MG63 (cell line): ENCODE data around the gene SELENOF. TPM values are rescaled to one million over a fixed set of nuclear protein-coding genes. Genes with fewer than 3 reads are reported as not detected.
"Not testable (repeated sequence)": the region's sequence is repeated elsewhere in the genome, so short reads cannot be mapped to it uniquely, and the experiment has no call there.

Source experiments
- DNase-seq: peaks from one replicate; pipeline ENCODE4 v3.0.0-alpha.2; 2020
- H3K27me3 ChIP-seq: fragments of 250-450 bp; sonication (Bioruptor Pico); 2 replicates; pipeline ENCODE4 v1.5.1; 2020; ENCODE audit warnings: mild to moderate bottlenecking, moderate library complexity
- H3K36me3 ChIP-seq: fragments of 250-450 bp; sonication (Bioruptor Pico); 2 replicates; pipeline ENCODE4 v1.5.1; 2020; ENCODE audit warnings: mild to moderate bottlenecking, moderate library complexity
- H3K4me3 ChIP-seq: fragments of 250-450 bp; sonication (Bioruptor Pico); 2 replicates; pipeline ENCODE4 v1.5.1; 2020; ENCODE audit warnings: mild to moderate bottlenecking, moderate library complexity
- H3K9me3 ChIP-seq: fragments of 250-450 bp; sonication (Bioruptor Pico); 2 replicates; pipeline ENCODE4 v1.5.1; 2020; ENCODE audit warnings: mild to moderate bottlenecking, moderate library complexity
- total RNA-seq: library from RNA; depleted of rRNA; stranded (reverse); fragments of >200 nt; shearing (Covaris generic); gene quantifications from 2 replicates; pipeline ENCODE4 v1.2.3, GENCODE V29; 2014; ENCODE audit warnings: low replicate concordance

The SELENOF gene
- total RNA-seq, 1 experiment from 2014 or later, result 203 TPM

- H3K9me3 ChIP-seq, result no peaks in the 10 kb centered on the region; the same call in 1 of the 2 replicates
- no peaks in the 10 kb centered on the region for H3K27me3 ChIP-seq
- no peaks in the 10 kb centered on the region for H3K36me3 ChIP-seq
- no peak overlapping the region for H3K4me3 ChIP-seq
- no peak for DNase-seq
Measured at GRCh38 chr1:86928819-86929218, 14.9 kb upstream of the SELENOF start.

GRCh38 chr1:86926883-86927282, 13.0 kb upstream of the SELENOF start:
- no peaks in the 10 kb centered on the region for H3K27me3 ChIP-seq
- no peak for DNase-seq
- peaks cover 9% of the 10 kb centered on the region for H3K9me3 ChIP-seq
- H3K4me3 ChIP-seq, result no peak overlapping the region
- peaks cover 2% of the 10 kb centered on the region; the same call in 1 of the 2 replicates for H3K36me3 ChIP-seq

GRCh38 chr1:86925742-86926141, 11.8 kb upstream of the SELENOF start:
- Histone ChIP-seq H3K36me3 (peaks cover 2% of the 10 kb centered on the region; the same call in 1 of the 2 replicates), H3K9me3 (peaks cover 14% of the 10 kb centered on the region)

DNA sequence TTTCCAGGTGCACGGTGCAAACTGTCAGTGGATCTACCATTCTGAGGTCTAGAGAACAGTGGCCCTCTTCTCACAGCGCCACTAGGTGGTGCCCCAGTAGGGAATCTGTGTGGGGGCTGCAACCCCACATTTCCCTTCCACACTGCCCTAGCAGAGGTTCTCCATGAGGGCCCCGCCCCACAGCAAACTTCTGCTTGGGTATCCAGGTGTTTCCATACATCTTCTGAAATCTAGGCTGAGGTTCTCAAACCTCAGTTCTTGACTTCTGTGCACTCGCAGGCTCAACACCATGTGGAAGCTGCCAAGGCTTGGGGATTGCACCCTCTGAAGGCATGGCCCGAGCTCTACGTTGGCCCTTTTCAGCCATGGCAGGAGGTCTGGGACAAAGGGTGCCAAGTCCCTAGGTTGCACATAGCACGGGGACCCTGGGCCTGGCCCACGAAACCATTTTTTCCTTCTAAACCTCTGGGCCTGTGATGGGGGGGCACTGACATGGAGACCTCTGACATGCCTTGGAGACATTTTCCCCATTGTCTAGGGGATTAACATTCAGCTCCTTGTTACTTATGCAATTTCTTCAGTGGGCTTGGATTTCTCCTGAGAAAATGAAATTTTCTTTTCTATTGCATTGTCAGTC, 10.5 kb upstream of the SELENOF start:
- Histone ChIP-seq H3K27me3 (no peaks in the 10 kb centered on the region), H3K36me3 (peaks cover 2% of the 10 kb centered on the region; the same call in 1 of the 2 replicates), H3K9me3 (peaks cover 14% of the 10 kb centered on the region), H3K4me3 (no peak overlapping the region)
- DNase-seq, result no peak

More at GRCh38 chr1:86925742-86926141, 11.8 kb upstream of the SELENOF start:
- Histone ChIP-seq H3K27me3 (no peaks in the 10 kb centered on the region), H3K4me3 (no peak overlapping the region)
- no peak for DNase-seq

DNA sequence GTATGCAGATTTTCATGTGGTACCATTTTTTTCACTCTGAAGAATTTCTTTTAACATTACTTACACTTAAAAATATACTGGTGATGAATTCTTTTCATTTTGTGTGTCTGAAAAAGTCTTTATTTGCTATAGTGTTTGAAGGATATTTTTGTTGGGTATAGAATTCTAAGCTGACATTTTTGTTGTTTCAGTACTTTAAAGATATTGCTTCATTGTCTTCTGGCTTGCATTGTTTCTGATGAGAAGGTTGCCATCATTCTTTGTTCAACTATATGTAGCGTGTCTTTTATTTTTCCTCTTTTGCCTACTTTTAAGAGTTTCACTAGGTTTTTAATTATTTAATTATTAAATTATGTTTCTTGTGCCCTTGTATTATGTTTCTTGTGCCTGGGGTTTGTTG, 8.5 kb upstream of the SELENOF start:
- peaks cover 2% of the 10 kb centered on the region; the same call in 1 of the 2 replicates for H3K36me3 ChIP-seq
- no peaks in the 10 kb centered on the region for H3K27me3 ChIP-seq
- DNase-seq, result no peak
- H3K9me3 ChIP-seq, result peaks cover 14% of the 10 kb centered on the region
- no peak overlapping the region for H3K4me3 ChIP-seq

DNA sequence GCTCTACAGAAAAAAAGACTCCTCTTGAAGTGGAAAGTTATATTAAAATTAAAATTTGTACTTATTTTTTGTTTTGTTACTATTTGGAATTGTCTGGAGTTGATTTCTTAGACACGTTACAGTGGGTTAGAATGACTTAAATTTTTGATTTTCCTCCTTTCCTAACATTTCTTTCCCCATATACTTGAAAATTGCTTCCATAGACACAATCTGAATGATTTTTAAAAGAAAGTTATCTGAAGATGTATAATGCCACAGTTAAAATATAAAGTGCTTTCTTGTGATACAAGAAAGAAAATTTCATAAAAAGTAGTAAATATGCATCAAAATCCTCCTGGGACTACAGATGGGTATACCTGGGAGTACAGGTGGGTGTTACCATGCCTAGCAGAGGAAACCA, 2.8 kb upstream of the SELENOF start:
- no peaks in the 10 kb centered on the region for H3K27me3 ChIP-seq
- DNase-seq, result no peak
- H3K36me3 ChIP-seq, result peaks cover 2% of the 10 kb centered on the region; the same call in 1 of the 2 replicates
- H3K9me3 ChIP-seq, result peaks cover 4% of the 10 kb centered on the region
- H3K4me3 ChIP-seq, result no peak overlapping the region

GRCh38 chr1:86915737-86916235, 1.9 kb upstream of the SELENOF start:
- no peaks in the 10 kb centered on the region for H3K9me3 ChIP-seq
- H3K27me3 ChIP-seq, result no peaks in the 10 kb centered on the region
- H3K36me3 ChIP-seq, result peaks cover 2% of the 10 kb centered on the region
- peak overlapping the region; percentile 81 for H3K4me3 ChIP-seq
- no peak for DNase-seq

- no peaks in the 10 kb centered on the region for H3K27me3 ChIP-seq
- H3K9me3 ChIP-seq, result no peaks in the 10 kb centered on the region
- DNase-seq, result peak; percentile 50
- peak overlapping the region; percentile 81 for H3K4me3 ChIP-seq
- H3K36me3 ChIP-seq, result peaks cover 5% of the 10 kb centered on the region
Measured at GRCh38 chr1:86914998-86915736, 1.2 kb upstream of the SELENOF start.

DNA sequence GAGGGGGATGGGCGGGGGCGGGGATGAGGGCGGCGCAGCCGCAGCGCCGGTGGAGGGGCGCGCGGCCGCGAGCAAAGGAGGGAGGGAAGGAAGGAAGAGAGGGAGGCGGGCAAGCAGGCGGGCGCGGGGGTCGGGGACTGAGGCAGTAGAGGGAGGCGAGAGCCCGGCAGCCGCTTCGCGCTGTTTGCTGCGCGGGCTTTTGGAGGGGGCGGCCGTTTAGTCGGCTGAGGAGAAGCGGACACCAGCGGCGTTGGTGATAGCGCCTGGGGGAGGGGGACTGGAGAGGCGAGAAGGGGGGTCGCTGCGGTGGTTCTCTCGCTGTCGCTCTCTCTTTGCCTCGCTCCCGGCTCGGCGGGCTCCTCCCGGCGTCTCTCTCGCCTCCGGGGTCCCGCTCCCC, 673 bp upstream of the SELENOF start, which contains the start of gene HS2ST1:
TSS of gene HS2ST1 (plus strand) at position 35 of the 397 bp plus-strand sequence.
- DNase-seq, result no peak
- H3K27me3 ChIP-seq, result no peaks in the 10 kb centered on the region
- peak within 1 kb of the TSS; percentile 81 for H3K4me3 ChIP-seq
- H3K36me3 ChIP-seq, result peaks cover 10% of the 10 kb centered on the region
- H3K9me3 ChIP-seq, result no peaks in the 10 kb centered on the region

DNA sequence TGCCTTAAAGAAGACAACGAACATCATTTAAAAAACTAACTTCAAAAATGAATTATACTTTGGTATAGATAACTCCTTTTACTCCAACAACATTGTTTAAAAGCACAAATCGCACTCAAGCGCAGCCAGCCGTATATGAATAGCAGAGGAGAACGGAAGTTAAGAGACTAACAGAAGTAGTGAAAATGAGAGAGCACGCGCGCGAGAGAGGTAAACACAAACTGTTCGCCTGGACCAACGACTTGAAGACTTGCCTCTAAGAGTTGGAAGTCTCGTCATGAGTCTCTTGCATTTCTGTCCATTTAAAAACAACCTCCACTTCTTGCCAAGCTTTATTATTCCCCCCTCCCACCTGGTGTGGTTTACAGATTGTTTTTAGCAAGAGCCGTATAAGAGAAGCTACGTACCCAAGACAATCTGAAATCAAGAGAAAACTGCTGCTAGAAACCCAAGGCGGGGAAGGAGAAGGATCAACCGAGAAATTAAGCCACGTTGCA, 479 bp downstream of the SELENOF start:
- Histone ChIP-seq H3K9me3 (no peaks in the 10 kb centered on the region), H3K4me3 (peak overlapping the region; percentile 81), H3K36me3 (peaks cover 16% of the 10 kb centered on the region), H3K27me3 (no peaks in the 10 kb centered on the region)
- peak; percentile 24 for DNase-seq

DNA sequence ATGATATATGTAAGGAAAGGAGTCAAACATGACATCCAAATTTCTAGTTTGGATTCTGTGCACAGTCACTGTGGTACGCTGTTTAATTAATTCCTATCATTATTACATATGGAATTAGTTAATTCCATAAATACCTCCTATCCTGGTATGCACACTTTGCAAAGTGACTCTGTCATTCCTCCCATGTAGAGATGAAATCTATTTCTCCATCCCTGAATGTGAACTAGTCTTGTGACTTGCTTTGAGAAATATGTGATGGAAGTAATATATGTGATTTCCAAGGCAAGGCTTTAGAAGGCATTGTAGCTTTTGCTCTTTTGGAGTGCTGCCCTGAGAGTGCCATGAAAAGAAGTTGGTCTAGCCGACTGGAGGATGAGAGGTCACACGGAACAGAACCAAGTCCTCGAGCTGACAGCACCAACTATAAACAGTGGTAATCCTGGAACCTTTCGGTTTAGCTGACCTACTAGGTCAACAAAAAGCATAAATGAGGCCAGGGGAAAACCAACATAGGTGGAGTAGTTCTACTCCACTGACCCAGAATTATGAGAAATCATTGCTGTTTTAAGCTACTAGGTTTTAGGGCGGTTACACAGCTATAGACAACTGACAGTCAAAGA, 1.5 kb downstream of the SELENOF start:
- DNase-seq, result no peak

GRCh38 chr1:86906419-86906818, 7.5 kb downstream of the SELENOF start:
- DNase-seq, result no peak
- peaks cover 46% of the 10 kb centered on the region for H3K36me3 ChIP-seq
- H3K27me3 ChIP-seq, result no peaks in the 10 kb centered on the region
- H3K9me3 ChIP-seq, result no peaks in the 10 kb centered on the region
- no peak overlapping the region for H3K4me3 ChIP-seq

More for the DNA sequence above, 1.5 kb downstream of the SELENOF start:
- Histone ChIP-seq H3K36me3 (peaks cover 24% of the 10 kb centered on the region), H3K9me3 (no peaks in the 10 kb centered on the region), H3K27me3 (no peaks in the 10 kb centered on the region), H3K4me3 (peak overlapping the region; percentile 81)

DNA sequence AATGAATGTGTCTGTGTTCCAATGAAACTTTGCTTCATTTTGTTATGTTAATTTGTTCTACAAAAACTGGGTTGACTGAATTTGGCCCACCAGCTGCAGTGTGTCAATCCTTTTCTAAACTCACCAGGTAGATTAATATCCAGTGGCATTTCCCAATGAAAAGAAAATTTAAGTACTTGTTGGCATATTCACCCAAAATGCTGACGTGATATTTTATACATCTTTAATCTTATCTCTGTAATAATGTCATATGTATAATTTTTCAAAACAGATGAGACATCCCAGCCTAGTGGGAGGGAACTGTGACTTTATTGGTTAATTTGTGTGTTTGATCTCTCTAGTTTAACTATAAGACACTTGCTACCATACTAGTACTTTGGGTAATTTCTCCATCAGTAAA, 8.1 kb downstream of the SELENOF start:
- Histone ChIP-seq H3K4me3 (no peak overlapping the region), H3K36me3 (peaks cover 52% of the 10 kb centered on the region), H3K27me3 (no peaks in the 10 kb centered on the region), H3K9me3 (no peaks in the 10 kb centered on the region)
- no peak for DNase-seq

DNA sequence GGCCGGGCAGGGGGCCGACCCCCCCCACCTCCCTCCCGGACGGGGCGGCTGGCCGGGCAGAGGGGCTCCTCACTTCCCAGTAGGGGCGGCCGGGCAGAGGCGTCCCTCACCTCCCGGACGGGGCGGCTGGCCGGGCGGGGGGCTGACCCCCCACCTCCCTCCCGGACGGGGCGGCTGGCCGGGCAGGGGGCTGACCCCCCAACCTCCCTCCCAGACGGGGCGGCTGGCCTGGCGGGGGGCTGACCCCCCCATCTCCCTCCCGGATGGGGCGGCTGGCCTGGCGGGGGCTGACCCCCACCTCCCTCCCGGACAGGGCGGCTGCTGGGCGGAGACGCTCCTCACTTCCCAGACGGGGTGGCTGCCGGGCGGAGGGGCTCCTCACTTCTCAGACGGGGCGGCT, 14.5 kb downstream of the SELENOF start:
- not testable (repeated sequence) for DNase-seq, H3K4me3 ChIP-seq, H3K27me3 ChIP-seq, H3K9me3 ChIP-seq
- peaks cover 21% of the 10 kb centered on the region for H3K36me3 ChIP-seq

DNA sequence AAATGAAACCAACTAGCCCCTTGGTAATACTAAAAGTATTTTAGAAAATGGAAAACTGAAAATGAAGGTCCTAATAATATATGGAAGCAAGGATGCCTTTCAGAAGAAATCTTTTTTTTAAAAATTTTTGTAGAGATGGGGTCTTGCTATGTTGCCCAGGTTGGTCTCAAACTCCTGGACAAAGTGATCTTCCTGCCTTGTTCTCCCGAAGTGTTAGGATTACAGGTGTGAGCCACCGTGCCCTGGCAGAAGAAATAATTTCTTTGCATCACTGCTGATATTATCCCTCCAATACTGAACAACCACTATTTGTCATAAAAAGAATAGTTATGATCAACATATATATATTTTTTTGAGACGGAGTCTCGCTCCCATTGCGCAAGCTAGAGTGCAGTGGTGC, 25.6 kb downstream of the SELENOF start:
- no peaks in the 10 kb centered on the region for H3K9me3 ChIP-seq
- peaks cover 18% of the 10 kb centered on the region for H3K36me3 ChIP-seq
- no peak for DNase-seq
- no peaks in the 10 kb centered on the region for H3K27me3 ChIP-seq
- no peak overlapping the region for H3K4me3 ChIP-seq

GRCh38 chr1:86887479-86888162, 26.3 kb downstream of the SELENOF start:
- no peak for DNase-seq
- Histone ChIP-seq H3K4me3 (no peak overlapping the region), H3K9me3 (no peaks in the 10 kb centered on the region), H3K36me3 (peaks cover 15% of the 10 kb centered on the region), H3K27me3 (no peaks in the 10 kb centered on the region)
